Measurements from ENCODE around the gene USP26. TPM values are rescaled to one million over a fixed set of nuclear protein-coding genes. Genes with fewer than 3 reads are reported as not detected.

USP26 gene
- total and polyA plus RNA-seq, 2 donors (not counting 3 experiments of a cell fraction or from before 2014, with no cell fraction given) = not detected

GRCh38 chrX:133120406-133120805 lies 23.5 kb upstream of the USP26 start:
- no TSS peak for BruUV-seq (replicated peaks)
- Histone ChIP-seq H3K36me3 (ENCODE audit: control insufficient read depth in 2 of 2, extremely low read depth in 1 of 2, insufficient read depth in 2 of 2, low read length in 2 of 2) (no peaks in the 10 kb centered on the region), H2AFZ (ENCODE audit: low read depth, low read length) (no peak overlapping the region), H3K9me3 (replicated peaks; ENCODE audit: control insufficient read depth, insufficient read depth, low read length) (no peaks in the 10 kb centered on the region), H3K4me3 (replicated peaks in 1 of 3; ENCODE audit: insufficient read depth in 1 of 3, low read depth in 1 of 3, low read length in 3 of 3) (no peak overlapping the region), H3K9me1 (replicated peaks; ENCODE audit: control insufficient read depth, extremely low read depth, insufficient read depth, low read length) (no peaks in the 10 kb centered on the region), H3K27me3 (ENCODE audit: control insufficient read depth in 2 of 2, insufficient read depth in 2 of 2, low read length in 2 of 2) (no peaks in the 10 kb centered on the region), H3K4me2 (ENCODE audit: insufficient read depth, low read length) (no peak overlapping the region), H3K9ac (replicated peaks; ENCODE audit: extremely low read depth, insufficient read depth, low read length) (no peak overlapping the region), H3K27ac (ENCODE audit: insufficient read depth, low read depth, low read length) (no peak overlapping the region), H3K4me1 (ENCODE audit: control insufficient read depth, extremely low read depth, insufficient read depth, low read length) (no peaks in the 10 kb centered on the region), H3K79me2 (ENCODE audit: control insufficient read depth, insufficient read depth, low read length) (no peaks in the 10 kb centered on the region), H4K20me1 (replicated peaks; ENCODE audit: control insufficient read depth, extremely low read depth, insufficient read depth, low read length) (no peaks in the 10 kb centered on the region)
- intact Hi-C loops (cut with micrococcal nuclease) (no loop called here), dilution Hi-C loops (cut with MboI; ENCODE audit: extremely low pct_ligation_motif_present, low sequenced_read_pairs) (no loop called here)
- ChIA-PET POLR2A (no interaction called here), CTCF (no interaction called here)
- TF ChIP-seq POLR2A (IDR thresholded peaks at IDR 0.05; ENCODE audit: low read depth, low read length) (no peak), CTCF (IDR thresholded peaks at IDR 0.05; ENCODE audit: extremely low read depth in 1 of 2, insufficient read depth in 1 of 2, low read depth in 1 of 2, low read length in 2 of 2) (no peak), MYC (IDR thresholded peaks at IDR 0.05; ENCODE audit: low read depth, low read length) (no peak), GATA2 (IDR thresholded peaks at IDR 0.05; ENCODE audit: insufficient read depth, insufficient read length, low read depth, low read length) (no peak), EZH2 (IDR thresholded peaks at IDR 0.05; ENCODE audit: borderline replicate concordance, low read depth, low read length, severe bottlenecking) (no peak), POLR2AphosphoS5 (IDR thresholded peaks at IDR 0.05; ENCODE audit: insufficient read depth, low read depth, low read length) (no peak), MAX (IDR thresholded peaks at IDR 0.05; ENCODE audit: insufficient read depth, insufficient read length) (no peak), FOS (IDR thresholded peaks at IDR 0.05; ENCODE audit: borderline replicate concordance, insufficient read depth, low read length) (no peak), JUN (IDR thresholded peaks at IDR 0.05; ENCODE audit: borderline replicate concordance, insufficient read depth, insufficient read length, low read depth) (no peak)
- DNase-seq (ENCODE audit: low read depth, low spot score) (no peak), FAIRE-seq (no peak)
